Pancreas (tissue), 10 donors: ENCODE results near the gene AK9. TPM values are rescaled to one million over a fixed set of nuclear protein-coding genes. Genes with fewer than 3 reads are reported as not detected.

Experiments
- ATAC-seq, 4 donors: fragments of 200-7000 bp; cut with Tn5 transposase; one replicate each; pipeline versions ENCODE4 v1.8.0 to v1.9.1; 2020; ENCODE audit warnings: mild to moderate bottlenecking in 4 of 4, moderate library complexity in 4 of 4
- DNase-seq, 6 donors: peaks; one replicate each; pipeline ENCODE4 v3.0.0-alpha.2; 2020
- FAIRE-seq: peaks from 2 replicates; lab custom pipeline; 2012; peaks lifted over from hg19 to GRCh38; lab: Jason Lieb, UNC
- H3K27ac ChIP-seq, 4 donors: fragments of 200-600 bp; sonication (generic); 1 replicate in 3 of 4; 2 replicates in 1 of 4; pipeline versions ENCODE4 v1.5.0 to v1.8.0; 2020
- H3K27me3 ChIP-seq, 4 donors: fragments of 200-600 bp; one replicate each; pipeline ENCODE4 v1.8.0; 2021
- H3K36me3 ChIP-seq, 3 donors: fragments of 200-600 bp; sonication (generic) in 1 of 3; one replicate each; pipeline versions ENCODE4 v1.5.0 to v1.8.0; 2020 to 2021
- H3K4me1 ChIP-seq, 3 donors: fragments of 200-600 bp; one replicate each; pipeline ENCODE4 v1.8.0; 2021
- H3K4me3 ChIP-seq, 4 donors: fragments of 200-600 bp; sonication (generic) in 2 of 4; one replicate each; pipeline versions ENCODE4 v1.5.0 to v1.8.0; 2020 to 2021
- H3K9me3 ChIP-seq, 4 donors: fragments of 200-600 bp; one replicate each; pipeline ENCODE4 v1.8.0; 2021
- WGBS, 2 donors: extraction: QIAGEN DNeasy Blood & Tissue Kit; methylation state at CpG; one replicate each; pipeline ENCODE4 v1.1.7; 2013; 5-methylcytosine and 5-hydroxymethylcytosine counted together
- intact Hi-C, 3 donors: fragments of 100-400 bp; cut with DNase I; formaldehyde crosslinking; loops; one replicate each; pipeline versions ENCODE4 v1.11.1 to v1.14.2; 2022
- polyA plus RNA-seq, 2 donors: library from polyadenylated mRNA; stranded (reverse); fragments of 200-250 nt; gene quantifications; one replicate each; pipeline ENCODE4 v1.2.3, GENCODE V29; 2013
- total RNA-seq, 6 donors: library from RNA; stranded (reverse); fragmentation: NEBNext Ultra II Directional in 4 of 6; extraction: Animal tissue kit (Norgen Biotek cat#: 25700) in 4 of 6; gene quantifications; one replicate each; pipeline versions ENCODE4 v1.2.1 to v1.2.4, GENCODE V29; 2021 to 2023
- TF ChIP-seq, protein P1 (sequence below), 4 donors: fragments of 200-600 bp; sonication (generic) in 3 of 4; IDR thresholded peaks; one replicate each; pipeline versions ENCODE4 v1.5.0 to v1.8.0; 2021; ENCODE audit warnings: antibody characterized with exemption in 4 of 4
- donor health status: healthy with polysubstance abuse.
- donor health status: DM: no; HTN: no; CAD: no; lungs with moderate emphysema.
- donor health status: DM: no; HTN: no; CAD: no.
- donor health status: control.
- donor health status: control.
- donor health status: Bipolar disorder and iron deficiency.
- donor health status: DM: yes; HTN: yes; CAD: no.
- donor health status: DM: no; HTN: no; CAD: no.
- donor health status: DM: no; HTN: no; CAD: no.
- donor health status: DM: yes; HTN: yes; CAD: no.

Gene AK9
- total and polyA plus RNA-seq, 8 donors = 2.0 to 6.0 (median 3.6) TPM

GRCh38 chr6:109496036-109496772 is 194.8 kb downstream of the AK9 start:
- WGBS, 2 donors = 79 to 85% methylated on average over 9 of the region's 9 CpGs
- Histone ChIP-seq H3K9me3 (no peaks in the 10 kb centered on the region), H3K4me3 (no peak overlapping the region), H3K27ac (no peak overlapping the region), H3K36me3 (no peaks in the 10 kb centered on the region), H3K27me3 (no peaks in the 10 kb centered on the region), H3K4me1 (no peaks in the 10 kb centered on the region)
- DNase-seq (no peak), ATAC-seq (no peak), FAIRE-seq (no peak)
- intact Hi-C loops = no loop called here
- TF ChIP-seq, protein P1, sequence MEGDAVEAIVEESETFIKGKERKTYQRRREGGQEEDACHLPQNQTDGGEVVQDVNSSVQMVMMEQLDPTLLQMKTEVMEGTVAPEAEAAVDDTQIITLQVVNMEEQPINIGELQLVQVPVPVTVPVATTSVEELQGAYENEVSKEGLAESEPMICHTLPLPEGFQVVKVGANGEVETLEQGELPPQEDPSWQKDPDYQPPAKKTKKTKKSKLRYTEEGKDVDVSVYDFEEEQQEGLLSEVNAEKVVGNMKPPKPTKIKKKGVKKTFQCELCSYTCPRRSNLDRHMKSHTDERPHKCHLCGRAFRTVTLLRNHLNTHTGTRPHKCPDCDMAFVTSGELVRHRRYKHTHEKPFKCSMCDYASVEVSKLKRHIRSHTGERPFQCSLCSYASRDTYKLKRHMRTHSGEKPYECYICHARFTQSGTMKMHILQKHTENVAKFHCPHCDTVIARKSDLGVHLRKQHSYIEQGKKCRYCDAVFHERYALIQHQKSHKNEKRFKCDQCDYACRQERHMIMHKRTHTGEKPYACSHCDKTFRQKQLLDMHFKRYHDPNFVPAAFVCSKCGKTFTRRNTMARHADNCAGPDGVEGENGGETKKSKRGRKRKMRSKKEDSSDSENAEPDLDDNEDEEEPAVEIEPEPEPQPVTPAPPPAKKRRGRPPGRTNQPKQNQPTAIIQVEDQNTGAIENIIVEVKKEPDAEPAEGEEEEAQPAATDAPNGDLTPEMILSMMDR (IDR thresholded peaks at IDR 0.05) = no peak

GRCh38 chr6:109493865-109494264 is 197.1 kb downstream of the AK9 start:
- H3K36me3 ChIP-seq = no peaks in the 10 kb centered on the region
- H3K9me3 ChIP-seq = no peaks in the 10 kb centered on the region
- FAIRE-seq (no peak), ATAC-seq (no peak), DNase-seq (no peak)
- 95 to 100% methylated on average over 1 of the region's 1 CpG for WGBS, 2 donors
- no peaks in the 10 kb centered on the region for H3K4me1 ChIP-seq
- TF ChIP-seq, protein P1 (IDR thresholded peaks at IDR 0.05) = no peak
- no peak overlapping the region for H3K27ac ChIP-seq
- intact Hi-C loops = no loop called here
- no peaks in the 10 kb centered on the region for H3K27me3 ChIP-seq
- H3K4me3 ChIP-seq = no peak overlapping the region

- Histone ChIP-seq H3K4me3 (no peak overlapping the region), H3K4me1 (no peaks in the 10 kb centered on the region), H3K36me3 (no peaks in the 10 kb centered on the region), H3K9me3 (no peaks in the 10 kb centered on the region), H3K27me3 (no peaks in the 10 kb centered on the region), H3K27ac (no peak overlapping the region)
- ATAC-seq (peak in 2 of 4 donors; percentile 44 to 69), DNase-seq (no peak), FAIRE-seq (no peak)
- intact Hi-C loops = no loop called here
- TF ChIP-seq, protein P1 (IDR thresholded peaks at IDR 0.05) = no peak
- WGBS, 2 donors = 54 to 57% methylated on average over 5 of the region's 5 CpGs
These were observed 199.6 kb downstream of the AK9 start for GRCh38 chr6:109491207-109491938.

GRCh38 chr6:109490713-109491112 is 200.3 kb downstream of the AK9 start:
- ATAC-seq = no peak

More at GRCh38 chr6:109490713-109491112, 200.3 kb downstream of the AK9 start:
- 61 to 62% methylated on average over 2 of the region's 2 CpGs for WGBS, 2 donors
- FAIRE-seq (no peak), DNase-seq (no peak)
- intact Hi-C loops = no loop called here
- Histone ChIP-seq H3K4me3 (no peak overlapping the region), H3K27me3 (no peaks in the 10 kb centered on the region), H3K9me3 (no peaks in the 10 kb centered on the region), H3K27ac (no peak overlapping the region), H3K36me3 (no peaks in the 10 kb centered on the region), H3K4me1 (no peaks in the 10 kb centered on the region)
- TF ChIP-seq, protein P1 (IDR thresholded peaks at IDR 0.05) = no peak
